Memory B cell (primary cell): ENCODE data around the gene CDCA3.
"Not testable (repeated sequence)": the region's sequence is repeated elsewhere in the genome, so short reads cannot be mapped to it uniquely, and the experiment has no call there.

ENCODE experiments used
- ATAC-seq: fragments of 150-1000 bp; cut with Tn5 transposase; 2 replicates; pipeline ENCODE4 v1.10.0; 2021; ENCODE audit warnings: low read depth, mild to moderate bottlenecking, moderate library complexity
- DNase-seq, 2 donors: peaks; one replicate each; pipeline ENCODE4 v3.0.0; 2022; ENCODE audit warnings: low spot score in 2 of 2
- H3K27ac Mint-ChIP-seq: one replicate; pipeline ENCODE4 v1.8.0; 2022; ENCODE audit warnings: mild to moderate bottlenecking, moderate library complexity, mixed read lengths
- H3K27me3 Mint-ChIP-seq: one replicate; pipeline ENCODE4 v1.8.0; 2022; ENCODE audit warnings: mixed read lengths
- H3K36me3 Mint-ChIP-seq: one replicate; pipeline ENCODE4 v1.8.0; 2022; ENCODE audit warnings: mild to moderate bottlenecking, mixed read lengths
- H3K4me1 Mint-ChIP-seq: one replicate; pipeline ENCODE4 v1.8.0; 2022; ENCODE audit warnings: mixed read lengths
- H3K4me3 Mint-ChIP-seq: one replicate; pipeline ENCODE4 v1.8.0; 2022; ENCODE audit warnings: mild to moderate bottlenecking, moderate library complexity, mixed read lengths
- H3K9me3 Mint-ChIP-seq: one replicate; pipeline ENCODE4 v1.8.0; 2022; ENCODE audit warnings: mixed read lengths

The CDCA3 gene

DNA sequence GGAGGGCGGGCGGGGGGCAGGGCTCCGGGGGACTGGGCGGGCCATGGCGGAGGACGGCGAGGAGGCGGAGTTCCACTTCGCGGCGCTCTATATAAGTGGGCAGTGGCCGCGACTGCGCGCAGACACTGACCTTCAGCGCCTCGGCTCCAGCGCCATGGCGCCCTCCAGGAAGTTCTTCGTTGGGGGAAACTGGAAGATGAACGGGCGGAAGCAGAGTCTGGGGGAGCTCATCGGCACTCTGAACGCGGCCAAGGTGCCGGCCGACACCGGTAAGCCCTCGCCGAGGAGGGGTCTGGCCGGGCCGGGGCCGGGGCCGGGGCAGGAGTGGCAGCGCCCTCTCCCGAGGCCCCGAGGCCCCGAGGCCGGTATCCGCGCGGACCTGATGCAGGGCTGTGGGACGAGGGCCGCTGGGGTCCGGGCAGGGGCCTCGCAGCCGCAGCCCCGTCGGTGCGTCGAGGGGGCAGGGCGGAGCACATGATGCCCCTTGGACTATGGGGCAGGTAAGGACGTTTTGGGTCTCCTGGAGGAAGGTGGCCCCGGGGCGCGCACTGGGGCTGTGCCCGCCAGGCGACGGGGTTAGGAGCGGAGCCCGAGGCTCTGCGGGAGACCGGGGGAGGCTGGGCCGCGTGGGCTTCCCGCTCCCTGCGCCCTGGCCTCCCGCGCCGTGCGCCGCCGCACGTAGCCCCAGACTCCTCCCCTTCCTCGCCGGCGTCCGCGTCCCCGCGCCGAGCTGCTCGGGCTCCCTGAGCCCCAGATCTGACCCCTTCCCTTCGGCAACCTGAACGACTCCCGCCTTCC is 16.5 kb upstream of the CDCA3 start, which contains the start of gene TPI1:
Gene TPI1, plus strand, starts transcription at position 119 of the 798 bp plus-strand sequence. Its CDS starts 36 bp downstream, at position 155.
- H3K27ac Mint-ChIP-seq, result peak within 1 kb of the TSS; percentile 72
- H3K4me3 Mint-ChIP-seq, result peak within 1 kb of the TSS; percentile 92
- no peaks in the 10 kb centered on the region for H3K9me3 Mint-ChIP-seq
- peaks cover 40% of the 10 kb centered on the region for H3K4me1 Mint-ChIP-seq
- peak; percentile 72 for ATAC-seq
- no peaks in the 10 kb centered on the region for H3K27me3 Mint-ChIP-seq
- peak; percentile 54 to 56 for DNase-seq
- peaks cover 12% of the 10 kb centered on the region for H3K36me3 Mint-ChIP-seq

DNA sequence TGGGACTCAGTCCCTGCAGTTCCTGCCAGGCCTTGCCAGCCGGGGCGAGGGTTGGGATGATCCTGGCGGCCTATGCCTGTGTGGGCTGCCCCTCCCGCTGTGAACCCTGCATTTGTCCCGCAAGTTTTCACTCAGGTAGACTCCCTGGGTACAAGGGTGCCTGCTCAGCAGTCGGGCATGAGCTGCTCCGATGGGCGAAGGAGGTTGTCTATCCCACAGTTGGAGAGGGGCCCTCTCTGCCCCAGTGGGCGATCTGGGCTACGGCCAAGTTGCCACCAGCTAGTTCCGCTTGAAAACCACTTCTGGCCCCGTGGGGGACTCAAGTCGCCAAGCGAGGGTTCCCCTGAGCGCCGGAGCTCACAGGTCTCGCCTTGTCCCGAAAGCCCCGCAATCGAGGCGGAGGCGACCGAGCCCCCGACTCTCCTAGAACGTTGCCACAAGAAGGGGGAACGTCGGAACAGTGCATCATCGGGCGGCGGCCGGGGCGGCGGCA is 15.9 kb upstream of the CDCA3 start:
- peaks cover 34% of the 10 kb centered on the region for H3K4me1 Mint-ChIP-seq
- peaks cover 17% of the 10 kb centered on the region for H3K36me3 Mint-ChIP-seq
- no peaks in the 10 kb centered on the region for H3K27me3 Mint-ChIP-seq
- no peak for DNase-seq
- H3K27ac Mint-ChIP-seq, result peak overlapping the region; percentile 67
- peak overlapping the region; percentile 92 for H3K4me3 Mint-ChIP-seq
- ATAC-seq, result peak; percentile 8
- H3K9me3 Mint-ChIP-seq, result no peaks in the 10 kb centered on the region

DNA sequence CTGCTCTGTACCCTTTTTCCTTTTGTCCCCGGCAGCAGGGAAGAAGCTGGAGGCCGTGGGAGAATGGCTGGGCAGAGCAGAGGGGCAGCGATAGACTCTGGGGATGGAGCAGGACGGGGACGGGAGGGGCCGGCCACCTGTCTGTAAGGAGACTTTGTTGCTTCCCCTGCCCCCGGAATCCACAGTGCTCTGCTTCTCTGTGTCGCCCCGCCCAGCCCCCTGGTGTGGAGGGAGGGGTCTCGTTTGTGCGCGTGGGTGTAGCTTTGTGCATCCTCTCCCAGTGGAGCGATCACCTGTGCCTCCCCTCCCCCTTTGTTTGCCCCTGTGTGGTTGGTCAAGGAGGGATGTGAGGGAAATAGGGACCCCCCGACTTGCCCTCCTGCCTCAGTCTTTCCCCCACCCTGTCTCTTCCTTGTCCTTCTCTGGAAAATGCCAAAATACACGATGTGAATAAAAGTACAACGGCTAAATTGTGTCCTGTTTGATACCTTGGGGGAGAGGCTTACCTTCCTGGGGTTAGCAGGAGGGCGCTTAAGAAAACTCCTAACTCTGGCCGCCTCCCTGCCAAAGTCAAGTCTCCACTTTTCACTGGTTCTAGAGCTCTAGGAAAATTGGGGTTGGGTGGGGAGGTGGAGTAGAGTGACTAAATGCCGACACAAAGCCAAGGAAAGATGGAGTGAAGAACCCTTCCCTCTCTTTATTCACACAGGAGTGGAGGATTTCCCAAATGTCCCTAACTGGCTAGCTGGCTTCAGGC is 15.3 kb upstream of the CDCA3 start:
- DNase-seq (no peak), ATAC-seq (no peak)
- Mint-ChIP-seq H3K36me3 (peaks cover 18% of the 10 kb centered on the region), H3K9me3 (no peaks in the 10 kb centered on the region), H3K27ac (peak overlapping the region; percentile 67), H3K27me3 (no peaks in the 10 kb centered on the region), H3K4me3 (peak overlapping the region; percentile 92), H3K4me1 (peaks cover 28% of the 10 kb centered on the region)

DNA sequence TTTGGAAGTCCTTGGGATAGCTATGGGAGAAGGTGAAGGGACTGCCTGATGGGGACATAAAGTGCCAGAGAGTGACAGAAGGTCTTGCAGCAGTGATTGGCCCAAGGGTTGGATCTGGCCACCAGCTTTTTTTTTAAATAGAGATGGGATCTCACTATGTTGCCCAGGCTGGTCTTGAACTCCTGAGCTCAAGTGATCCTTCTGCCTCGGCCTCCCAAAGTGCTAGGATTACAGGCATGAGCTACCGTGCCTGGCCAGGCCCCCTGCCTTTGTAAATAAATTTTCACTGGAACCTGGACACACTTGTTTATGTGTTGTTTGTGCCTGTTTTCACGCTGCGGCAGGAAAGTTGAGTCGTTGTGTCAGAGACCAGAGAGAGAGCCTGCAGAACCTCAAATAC is 14.2 kb upstream of the CDCA3 start:
- not testable (repeated sequence) for H3K4me3 Mint-ChIP-seq
- H3K36me3 Mint-ChIP-seq, result peaks cover 23% of the 10 kb centered on the region

DNA sequence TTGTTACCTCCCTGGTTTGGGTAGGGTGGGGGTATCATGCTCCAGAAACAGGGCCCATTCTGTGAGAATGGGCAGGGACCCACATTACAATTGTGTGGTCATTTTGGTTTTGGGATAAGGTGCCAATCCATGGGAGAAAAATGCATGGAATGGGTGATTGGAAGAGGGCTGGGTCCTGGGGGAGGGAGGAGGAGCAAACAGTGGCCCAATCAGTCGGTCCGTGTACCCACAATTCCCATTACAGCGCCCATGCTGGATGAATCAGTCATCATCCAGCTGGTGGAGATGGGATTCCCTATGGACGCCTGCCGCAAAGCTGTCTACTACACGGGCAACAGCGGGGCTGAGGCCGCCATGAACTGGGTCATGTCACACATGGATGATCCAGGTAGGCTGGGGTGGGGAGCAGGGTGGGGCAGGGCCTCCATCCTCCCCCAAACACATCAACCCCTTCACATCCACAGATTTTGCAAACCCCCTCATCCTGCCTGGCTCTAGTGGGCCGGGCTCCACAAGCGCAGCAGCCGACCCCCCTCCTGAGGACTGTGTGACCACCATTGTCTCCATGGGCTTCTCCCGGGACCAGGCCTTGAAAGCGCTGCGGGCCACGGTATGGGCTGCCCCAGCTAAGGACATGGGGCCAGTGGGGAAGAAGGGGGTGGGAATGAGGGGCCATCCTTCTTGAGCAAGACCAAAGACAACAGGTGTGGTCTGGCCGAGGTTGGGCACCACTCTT is 12.7 kb upstream of the CDCA3 start:
- Mint-ChIP-seq H3K4me3 (no peak overlapping the region), H3K36me3 (peaks cover 20% of the 10 kb centered on the region)
- no peak for DNase-seq

More for the DNA sequence above, 14.2 kb upstream of the CDCA3 start:
- not testable (repeated sequence) for DNase-seq, H3K27ac Mint-ChIP-seq, ATAC-seq, H3K9me3 Mint-ChIP-seq, H3K27me3 Mint-ChIP-seq
- peaks cover 23% of the 10 kb centered on the region for H3K4me1 Mint-ChIP-seq

DNA sequence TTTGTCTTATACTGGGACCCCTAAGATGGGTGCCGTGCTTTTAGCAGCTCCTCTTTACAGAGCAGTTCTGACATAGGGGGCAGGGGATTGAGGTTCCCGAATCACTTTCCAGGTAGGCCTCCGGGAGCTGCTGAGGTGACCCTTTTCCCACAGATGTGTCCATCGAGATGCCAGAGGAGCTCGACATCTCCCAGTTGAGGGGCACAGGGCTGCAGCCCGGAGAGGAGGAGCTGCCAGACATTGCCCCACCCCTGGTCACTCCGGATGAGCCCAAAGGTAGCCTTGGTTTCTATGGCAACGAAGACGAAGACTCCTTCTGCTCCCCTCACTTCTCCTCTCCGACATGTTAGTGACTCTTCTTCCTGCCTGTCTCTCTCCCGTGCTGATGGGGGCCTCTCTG is 11.9 kb upstream of the CDCA3 start:
- no peaks in the 10 kb centered on the region for H3K27me3 Mint-ChIP-seq
- H3K27ac Mint-ChIP-seq, result no peak overlapping the region
- ATAC-seq (no peak), DNase-seq (no peak)
- H3K9me3 Mint-ChIP-seq, result no peaks in the 10 kb centered on the region
- H3K4me3 Mint-ChIP-seq, result no peak overlapping the region
- H3K4me1 Mint-ChIP-seq, result peaks cover 5% of the 10 kb centered on the region
- peaks cover 20% of the 10 kb centered on the region for H3K36me3 Mint-ChIP-seq

More for the DNA sequence above, 12.7 kb upstream of the CDCA3 start:
- ATAC-seq, result no peak
- no peaks in the 10 kb centered on the region for H3K27me3 Mint-ChIP-seq
- no peaks in the 10 kb centered on the region for H3K9me3 Mint-ChIP-seq
- no peak overlapping the region for H3K27ac Mint-ChIP-seq
- peaks cover 12% of the 10 kb centered on the region for H3K4me1 Mint-ChIP-seq

DNA sequence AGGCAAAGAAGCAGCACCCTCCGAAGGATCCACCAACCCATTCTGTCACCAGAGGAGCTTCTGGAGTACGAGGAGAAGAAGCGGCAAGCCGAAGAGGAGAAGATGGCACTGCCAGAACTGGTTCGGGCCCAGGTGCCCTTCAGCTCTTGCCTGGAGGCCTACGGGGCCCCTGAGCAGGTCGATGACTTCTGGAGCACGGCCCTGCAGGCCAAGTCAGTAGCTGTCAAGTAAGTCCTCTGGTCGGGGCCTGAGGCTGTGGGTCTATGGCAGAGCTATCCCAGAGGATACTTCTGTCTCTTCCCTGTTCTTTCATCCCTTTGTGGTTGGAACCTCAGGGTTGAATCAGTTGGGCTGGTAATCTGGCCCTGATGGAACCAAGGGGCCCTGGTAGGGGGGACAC is 10.3 kb upstream of the CDCA3 start:
- Mint-ChIP-seq H3K9me3 (no peaks in the 10 kb centered on the region), H3K4me3 (no peak overlapping the region), H3K27ac (no peak overlapping the region), H3K36me3 (peaks cover 28% of the 10 kb centered on the region), H3K27me3 (no peaks in the 10 kb centered on the region), H3K4me1 (peaks cover 1% of the 10 kb centered on the region)
- DNase-seq, result no peak
- ATAC-seq, result no peak

DNA sequence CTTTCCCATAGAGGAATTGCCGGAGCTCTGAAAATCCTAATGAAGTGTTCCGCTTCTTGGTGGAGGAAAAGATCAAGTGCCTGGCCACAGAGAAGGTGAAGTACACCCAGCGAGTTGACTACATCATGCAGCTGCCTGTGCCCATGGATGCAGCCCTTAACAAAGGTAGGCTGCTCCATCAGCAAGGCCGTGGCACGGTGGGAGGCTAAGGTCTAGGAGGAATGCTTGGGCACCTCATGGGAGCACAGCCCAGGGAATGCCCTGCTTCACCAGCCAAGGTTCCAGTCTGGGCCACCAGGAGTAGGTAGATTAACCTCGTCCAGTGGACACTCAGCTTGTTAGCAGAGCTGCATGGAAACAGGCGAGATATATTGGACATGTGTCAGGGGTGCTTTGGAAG is 9.9 kb upstream of the CDCA3 start:
- Mint-ChIP-seq H3K36me3 (peaks cover 30% of the 10 kb centered on the region), H3K4me1 (peaks cover under 1% of the 10 kb centered on the region), H3K9me3 (no peaks in the 10 kb centered on the region), H3K4me3 (no peak overlapping the region), H3K27ac (no peak overlapping the region), H3K27me3 (no peaks in the 10 kb centered on the region)
- ATAC-seq (no peak), DNase-seq (no peak)

DNA sequence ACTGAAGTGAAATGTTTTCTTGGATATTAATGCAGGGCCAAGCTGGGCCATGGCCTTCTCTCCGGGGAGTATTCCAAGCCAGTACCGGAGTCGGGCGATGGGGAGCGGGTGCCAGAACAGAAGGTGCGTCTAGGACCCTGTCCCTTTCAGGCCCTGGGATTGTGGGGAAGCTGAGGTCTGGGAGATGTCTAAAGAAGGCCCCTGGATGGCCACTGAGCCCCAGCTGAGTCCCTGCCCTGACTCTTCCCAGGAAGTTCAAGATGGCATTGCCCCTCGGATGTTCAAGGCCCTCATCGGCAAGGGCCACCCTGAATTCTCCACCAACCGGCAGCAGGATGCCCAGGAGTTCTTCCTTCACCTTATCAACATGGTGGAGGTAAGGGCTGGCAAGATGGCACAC is 9.0 kb upstream of the CDCA3 start:
- peaks cover 33% of the 10 kb centered on the region for H3K36me3 Mint-ChIP-seq
- ATAC-seq, result no peak

DNA sequence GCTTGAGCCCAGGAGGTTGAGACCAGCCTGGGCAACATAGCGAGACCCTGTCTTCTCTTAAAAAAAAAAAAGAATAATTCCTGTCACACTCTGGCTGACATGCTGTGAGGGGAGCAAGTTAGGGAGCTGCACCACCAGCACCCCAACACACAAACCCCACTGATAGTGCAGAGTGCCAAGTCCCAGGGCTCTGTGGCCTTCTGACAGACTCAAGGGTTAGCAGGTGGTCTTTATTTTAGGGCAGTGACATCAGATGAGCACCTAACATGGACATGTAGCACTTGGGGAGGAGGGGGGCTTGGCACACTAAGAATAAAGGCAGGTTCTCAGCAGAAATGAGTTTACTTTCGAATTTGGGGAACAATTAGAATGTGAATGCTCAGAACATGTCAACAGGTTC is 7.7 kb upstream of the CDCA3 start:
- H3K27ac Mint-ChIP-seq, result no peak overlapping the region
- H3K4me3 Mint-ChIP-seq, result no peak overlapping the region
- H3K36me3 Mint-ChIP-seq, result peaks cover 32% of the 10 kb centered on the region
- peaks cover 6% of the 10 kb centered on the region for H3K4me1 Mint-ChIP-seq
- no peaks in the 10 kb centered on the region for H3K27me3 Mint-ChIP-seq
- no peaks in the 10 kb centered on the region for H3K9me3 Mint-ChIP-seq
- no peak for ATAC-seq
- no peak for DNase-seq

More for the DNA sequence above, 9.0 kb upstream of the CDCA3 start:
- Mint-ChIP-seq H3K4me3 (no peak overlapping the region), H3K9me3 (no peaks in the 10 kb centered on the region), H3K27ac (no peak overlapping the region), H3K4me1 (peaks cover 3% of the 10 kb centered on the region), H3K27me3 (no peaks in the 10 kb centered on the region)
- no peak for DNase-seq

DNA sequence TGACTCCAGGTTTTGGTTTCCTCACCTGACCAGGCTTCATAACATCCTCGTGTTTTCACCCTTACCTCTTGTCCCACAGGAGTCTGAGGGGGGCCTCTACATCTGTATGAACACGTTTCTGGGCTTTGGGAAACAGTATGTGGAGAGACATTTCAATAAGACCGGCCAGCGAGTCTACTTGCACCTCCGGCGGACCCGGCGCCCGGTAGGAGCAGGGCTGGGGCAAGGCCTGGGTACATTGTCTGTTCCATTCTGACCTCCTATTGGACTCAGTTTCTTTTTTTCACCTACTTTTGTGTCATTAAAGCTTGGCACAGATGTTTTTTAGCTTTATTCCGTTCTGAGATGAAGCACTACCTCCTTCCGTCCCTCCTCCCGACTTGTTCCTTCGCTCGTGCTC is 4.2 kb upstream of the CDCA3 start:
- Mint-ChIP-seq H3K27me3 (no peaks in the 10 kb centered on the region), H3K4me1 (peaks cover 16% of the 10 kb centered on the region), H3K36me3 (peaks cover 16% of the 10 kb centered on the region), H3K4me3 (no peak overlapping the region), H3K9me3 (no peaks in the 10 kb centered on the region), H3K27ac (no peak overlapping the region)
- ATAC-seq (no peak), DNase-seq (no peak)

DNA sequence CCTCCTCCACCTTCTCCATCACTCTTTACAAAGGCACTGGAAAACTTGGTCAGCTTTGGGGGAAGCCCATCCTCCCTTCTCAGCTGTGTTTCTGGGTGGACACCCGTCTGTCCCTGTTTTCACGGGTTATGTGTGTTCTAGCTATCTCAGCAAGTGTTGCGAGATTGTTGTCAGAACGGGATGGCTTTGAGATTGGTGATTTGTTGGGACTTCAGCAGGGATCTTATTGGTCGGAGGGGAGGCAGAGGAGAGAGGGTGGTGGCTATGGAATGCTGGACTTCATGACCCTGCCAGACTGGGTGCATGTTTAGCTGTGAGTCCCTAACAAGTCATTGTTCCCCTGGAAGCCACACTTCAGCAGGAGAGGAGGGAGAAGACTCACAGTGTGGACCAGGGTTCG is 3.0 kb upstream of the CDCA3 start:
- ATAC-seq, result no peak
- peak overlapping the region; percentile 37 for H3K27ac Mint-ChIP-seq
- no peaks in the 10 kb centered on the region for H3K9me3 Mint-ChIP-seq
- H3K4me1 Mint-ChIP-seq, result peaks cover 20% of the 10 kb centered on the region
- H3K36me3 Mint-ChIP-seq, result peaks cover 16% of the 10 kb centered on the region
- no peaks in the 10 kb centered on the region for H3K27me3 Mint-ChIP-seq
- H3K4me3 Mint-ChIP-seq, result no peak overlapping the region
- no peak for DNase-seq

DNA sequence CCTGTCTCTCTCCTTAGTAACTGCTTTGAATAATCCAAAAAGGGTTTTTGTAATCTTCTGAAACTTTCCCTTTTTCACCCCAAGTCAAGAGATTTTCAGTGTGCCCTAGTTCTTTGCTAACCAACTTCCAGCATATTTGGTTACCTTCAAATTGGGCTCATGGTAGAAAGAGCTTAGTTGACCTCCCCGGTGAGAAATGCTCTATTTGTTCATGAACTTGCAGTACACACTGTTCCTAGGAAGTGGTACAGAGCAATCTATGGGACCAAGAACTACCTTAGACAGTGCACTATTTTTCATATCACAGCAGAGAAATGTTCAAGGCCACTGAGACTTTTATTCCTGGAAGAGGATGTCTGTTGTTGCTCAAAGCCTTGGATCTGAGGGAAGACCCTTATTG is 2.5 kb upstream of the CDCA3 start:
- H3K27me3 Mint-ChIP-seq, result no peaks in the 10 kb centered on the region
- DNase-seq, result no peak
- H3K27ac Mint-ChIP-seq, result peak overlapping the region; percentile 37
- peak overlapping the region; percentile 50 for H3K4me3 Mint-ChIP-seq
- H3K9me3 Mint-ChIP-seq, result no peaks in the 10 kb centered on the region
- peaks cover 20% of the 10 kb centered on the region for H3K4me1 Mint-ChIP-seq
- H3K36me3 Mint-ChIP-seq, result peaks cover 16% of the 10 kb centered on the region
- ATAC-seq, result no peak
